SK-N-SH (cell line): ENCODE data around the gene CTBP2. TPM values are rescaled to one million over a fixed set of nuclear protein-coding genes. Genes with fewer than 3 reads are reported as not detected.
A peak's percentile ranks its signal among the peaks of the same experiment; 100 is the strongest.

Experiments used
- CTCF ChIA-PET: fragments of 300-600, 350-600 bp; formaldehyde crosslinking; extraction: SDS; loops from one replicate; lab custom pipeline; 2021; lab: Yijun Ruan, JAX
- POLR2A ChIA-PET: fragments of 350-600 bp; sonication (Branson Sonifier 250); formaldehyde crosslinking; extraction: SDS; loops from one replicate; lab custom pipeline; 2020; ENCODE audit warnings: antibody characterized with exemption, inconsistent platforms; lab: Yijun Ruan, JAX
- DNase-seq: peaks from one replicate; pipeline ENCODE4 v3.0.0; 2012
- H2AFZ ChIP-seq: fragments of 200-600 bp; sonication (generic); 2 replicates; pipeline ENCODE4 v1.8.1; 2016; ENCODE audit warnings: antibody characterized with exemption, mild to moderate bottlenecking, low read depth
- H3F3A ChIP-seq: fragments of 200-600 bp; sonication (generic); replicated peaks from 2 replicates; pipeline ENCODE3; 2016; ENCODE audit warnings: antibody characterized with exemption, mild to moderate bottlenecking; ENCODE audit not compliant: insufficient read depth
- H3K27ac ChIP-seq, 2 experiments: fragments of 200-500 bp in 1 of 2; fragments of 200-600 bp in 1 of 2; sonication (Bioruptor generic) in 1 of 2; sonication (generic), shearing (Covaris generic) in 1 of 2; 2 replicates each; pipeline versions ENCODE4 v1.5.1 to v1.6.1; 2014 to 2016; ENCODE audit warnings: low read depth in 2 of 2, inconsistent platforms in 1 of 2, low read length in 1 of 2, mild to moderate bottlenecking in 1 of 2, mixed read lengths in 1 of 2
- H3K27me3 ChIP-seq: fragments of 200-600 bp; sonication (generic), shearing (Covaris generic); 2 replicates; pipeline ENCODE4 v1.6.1; 2016; ENCODE audit warnings: mixed run types; ENCODE audit not compliant: insufficient read depth
- H3K36me3 ChIP-seq, 2 experiments: fragments of 200-500 bp in 1 of 2; fragments of 200-600 bp in 1 of 2; sonication (Bioruptor generic) in 1 of 2; sonication (generic) in 1 of 2; replicated peaks in 1 of 2; 2 replicates each; pipeline versions ENCODE3 to v1.5.1; 2014 to 2016; ENCODE audit warnings: low read length in 1 of 2, mild to moderate bottlenecking in 1 of 2; ENCODE audit not compliant: insufficient read depth in 2 of 2, control insufficient read depth in 1 of 2
- H3K4me1 ChIP-seq, 2 experiments: fragments of 200-500 bp in 1 of 2; fragments of 200-600 bp in 1 of 2; sonication (Bioruptor generic) in 1 of 2; sonication (generic), shearing (Covaris generic) in 1 of 2; 2 replicates each; pipeline versions ENCODE4 v1.5.1 to v1.6.1; 2014 to 2016; ENCODE audit warnings: low read depth in 1 of 2, low read length in 1 of 2, mixed run types in 1 of 2; ENCODE audit not compliant: insufficient read depth in 2 of 2, control insufficient read depth in 1 of 2
- H3K4me2 ChIP-seq: fragments of 200-600 bp; sonication (generic), shearing (Covaris generic); 2 replicates; pipeline ENCODE4 v1.6.1; 2017; ENCODE audit warnings: mixed run types
- H3K4me3 ChIP-seq, 2 experiments: fragments of 200-500 bp in 1 of 2; fragments of 200-600 bp in 1 of 2; sonication (Bioruptor generic) in 1 of 2; sonication (generic), shearing (Covaris generic) in 1 of 2; 2 replicates each; pipeline versions ENCODE4 v1.5.1 to v1.8.1; 2014 to 2016; ENCODE audit warnings: low read depth in 2 of 2, inconsistent platforms in 1 of 2, low read length in 1 of 2, mild to moderate bottlenecking in 1 of 2, mixed read lengths in 1 of 2, moderate library complexity in 1 of 2
- H3K79me2 ChIP-seq: fragments of 200-600 bp; sonication (generic); 2 replicates; pipeline ENCODE4 v1.8.1; 2017; ENCODE audit warnings: mild to moderate bottlenecking; ENCODE audit not compliant: insufficient read depth
- H3K9ac ChIP-seq: fragments of 200-600 bp; sonication (generic); 2 replicates; pipeline ENCODE4 v1.6.1; 2017; ENCODE audit warnings: mixed run types
- H3K9me2 ChIP-seq: fragments of 200-600 bp; sonication (generic); 2 replicates; pipeline ENCODE4 v1.6.1; 2017; ENCODE audit warnings: mixed run types
- H3K9me3 ChIP-seq: fragments of 200-600 bp; sonication (generic); 2 replicates; pipeline ENCODE4 v1.6.1; 2017; ENCODE audit warnings: mixed run types, mild to moderate bottlenecking, moderate library complexity
- H4K20me1 ChIP-seq: fragments of 200-600 bp; sonication (generic); 2 replicates; pipeline ENCODE4 v1.6.1; 2017; ENCODE audit warnings: mild to moderate bottlenecking, mixed run types; ENCODE audit not compliant: insufficient read depth
- CHD2 ChIP-seq: fragments of 150-350 bp; IDR thresholded peaks from 2 replicates; pipeline ENCODE4 v1.6.1; 2018; ENCODE audit warnings: low read length; ENCODE audit not compliant: partially characterized antibody
- ELF1 ChIP-seq: IDR thresholded peaks from 2 replicates; pipeline ENCODE4 v1.4.0; 2012
- FOSL2 ChIP-seq: IDR thresholded peaks from 2 replicates; pipeline ENCODE4 v1.4.0; 2012; ENCODE audit warnings: low read depth, mild to moderate bottlenecking, moderate library complexity, borderline replicate concordance
- FOXM1 ChIP-seq: IDR thresholded peaks from 2 replicates; pipeline ENCODE4 v1.4.0; 2012; ENCODE audit warnings: low read depth, mild to moderate bottlenecking
- GABPA ChIP-seq: IDR thresholded peaks from 2 replicates; pipeline ENCODE4 v1.4.0; 2012; ENCODE audit warnings: low read depth, mild to moderate bottlenecking
- GATA2 ChIP-seq: sonication (generic); formaldehyde crosslinking; IDR thresholded peaks from 2 replicates; pipeline ENCODE4 v1.5.0; 2020; ENCODE audit warnings: mild to moderate bottlenecking, missing genetic modification reagents
- JUND ChIP-seq: IDR thresholded peaks from 2 replicates; pipeline ENCODE4 v1.4.0; 2012
- MXI1 ChIP-seq: IDR thresholded peaks from 2 replicates; pipeline ENCODE4 v1.6.1; 2012; ENCODE audit warnings: mild to moderate bottlenecking, low read depth, low read length, improper control_type of control experiment
- NFIC ChIP-seq: IDR thresholded peaks from 2 replicates; pipeline ENCODE4 v1.4.0; 2012; ENCODE audit warnings: borderline replicate concordance
- SMC3 ChIP-seq: IDR thresholded peaks from 2 replicates; pipeline ENCODE4 v1.6.1; 2012; ENCODE audit warnings: low read depth, low read length, improper control_type of control experiment
- TAF1 ChIP-seq: IDR thresholded peaks from 2 replicates; pipeline ENCODE4 v1.6.1; 2012; ENCODE audit warnings: low read depth, mild to moderate bottlenecking, low read length, moderate library complexity, borderline replicate concordance
- TEAD4 ChIP-seq: IDR thresholded peaks from 2 replicates; pipeline ENCODE4 v1.4.0; 2012; ENCODE audit warnings: mild to moderate bottlenecking, borderline replicate concordance; ENCODE audit not compliant: insufficient read depth
- WGBS: methylation state at CpG from one replicate; pipeline ENCODE4 v1.1.6; 2017; ENCODE audit warnings: low lambda C conversion rate; 5-methylcytosine and 5-hydroxymethylcytosine counted together
- polyA plus RNA-seq, 3 experiments: library from polyadenylated mRNA; depleted of rRNA; stranded (reverse); fragments of >200 nt; gene quantifications; 2 replicates each; pipeline ENCODE4 v1.2.3, GENCODE V29; 2012
- TF ChIP-seq, protein P1 (sequence below): IDR thresholded peaks from 2 replicates; pipeline ENCODE4 v1.6.1; 2012; ENCODE audit warnings: mild to moderate bottlenecking, low read depth, low read length, moderate library complexity
- TF ChIP-seq, protein P2 (sequence below): IDR thresholded peaks from 2 replicates; pipeline ENCODE4; 2012
- TF ChIP-seq, protein P3 (sequence below): fragments of 200-600 bp; sonication (generic); IDR thresholded peaks from 2 replicates; pipeline ENCODE4 v1.6.1; 2017; ENCODE audit warnings: antibody characterized with exemption, mild to moderate bottlenecking, moderate library complexity

The CTBP2 gene
- polyA plus RNA-seq, 1 of the 3 experiments (the other 2 are of a cell fraction) = 69.7 TPM

DNA sequence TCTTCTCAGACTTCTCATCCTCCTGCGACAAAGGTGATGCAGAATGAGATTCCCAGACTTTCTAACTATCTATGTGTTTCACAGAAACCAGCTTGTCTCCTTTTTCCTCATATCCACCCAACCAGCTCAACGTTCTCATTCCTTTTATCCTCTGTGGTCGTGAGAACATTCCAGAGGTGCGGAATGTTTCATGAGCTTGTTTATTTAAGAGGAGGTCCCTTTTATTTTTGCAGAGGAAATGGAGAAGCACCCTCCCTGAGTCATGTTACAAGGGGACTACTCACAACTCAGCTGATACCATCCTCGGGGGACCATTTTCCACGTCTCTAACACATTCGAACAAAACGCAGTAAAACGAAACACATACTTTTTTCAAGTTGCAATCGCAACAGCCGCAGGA is 125.2 kb downstream of the CTBP2 start:
- Histone ChIP-seq H3K79me2 (peaks cover 91% of the 10 kb centered on the region), H3K27me3 (no peaks in the 10 kb centered on the region), H3F3A (peaks cover 20% of the 10 kb centered on the region), H3K4me3 (no peak overlapping the region), H3K9me3 (no peaks in the 10 kb centered on the region), H2AFZ (no peak overlapping the region), H3K4me2 (peak overlapping the region; percentile 54), H3K36me3 (peaks cover 0 to 16% of the 10 kb centered on the region in 2 experiments), H3K9me2 (no peaks in the 10 kb centered on the region), H3K4me1 (peaks cover 48 to 80% of the 10 kb centered on the region in 2 experiments), H4K20me1 (peaks cover 57% of the 10 kb centered on the region), H3K9ac (peak overlapping the region; percentile 48), H3K27ac (peak overlapping the region; percentile 87 to 88)
- ChIA-PET CTCF (interaction anchor here (0.9 to 7.9 kb wide), 8 partner anchors 9 to 506 kb away, joined by 3 to 70 read pairs (median 9); no protein-coding TSS in a partner anchor), POLR2A (interaction anchor here (1.0 to 1.4 kb wide), 2 partner anchors 9 to 20 kb away, joined by 3 to 4 read pairs; no protein-coding TSS in a partner anchor)
- 74% methylated on average over 11 of the region's 11 CpGs for WGBS
- no peak for DNase-seq
- no peak for TF ChIP-seq CHD2
- TF ChIP-seq FOXM1 = no peak
- TF ChIP-seq SMC3 = no peak
- TF ChIP-seq, protein P1, sequence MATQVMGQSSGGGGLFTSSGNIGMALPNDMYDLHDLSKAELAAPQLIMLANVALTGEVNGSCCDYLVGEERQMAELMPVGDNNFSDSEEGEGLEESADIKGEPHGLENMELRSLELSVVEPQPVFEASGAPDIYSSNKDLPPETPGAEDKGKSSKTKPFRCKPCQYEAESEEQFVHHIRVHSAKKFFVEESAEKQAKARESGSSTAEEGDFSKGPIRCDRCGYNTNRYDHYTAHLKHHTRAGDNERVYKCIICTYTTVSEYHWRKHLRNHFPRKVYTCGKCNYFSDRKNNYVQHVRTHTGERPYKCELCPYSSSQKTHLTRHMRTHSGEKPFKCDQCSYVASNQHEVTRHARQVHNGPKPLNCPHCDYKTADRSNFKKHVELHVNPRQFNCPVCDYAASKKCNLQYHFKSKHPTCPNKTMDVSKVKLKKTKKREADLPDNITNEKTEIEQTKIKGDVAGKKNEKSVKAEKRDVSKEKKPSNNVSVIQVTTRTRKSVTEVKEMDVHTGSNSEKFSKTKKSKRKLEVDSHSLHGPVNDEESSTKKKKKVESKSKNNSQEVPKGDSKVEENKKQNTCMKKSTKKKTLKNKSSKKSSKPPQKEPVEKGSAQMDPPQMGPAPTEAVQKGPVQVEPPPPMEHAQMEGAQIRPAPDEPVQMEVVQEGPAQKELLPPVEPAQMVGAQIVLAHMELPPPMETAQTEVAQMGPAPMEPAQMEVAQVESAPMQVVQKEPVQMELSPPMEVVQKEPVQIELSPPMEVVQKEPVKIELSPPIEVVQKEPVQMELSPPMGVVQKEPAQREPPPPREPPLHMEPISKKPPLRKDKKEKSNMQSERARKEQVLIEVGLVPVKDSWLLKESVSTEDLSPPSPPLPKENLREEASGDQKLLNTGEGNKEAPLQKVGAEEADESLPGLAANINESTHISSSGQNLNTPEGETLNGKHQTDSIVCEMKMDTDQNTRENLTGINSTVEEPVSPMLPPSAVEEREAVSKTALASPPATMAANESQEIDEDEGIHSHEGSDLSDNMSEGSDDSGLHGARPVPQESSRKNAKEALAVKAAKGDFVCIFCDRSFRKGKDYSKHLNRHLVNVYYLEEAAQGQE = no peak
- TF ChIP-seq GATA2 (CRISPR knock-in tag) = no peak; the same call in 1 of the 2 replicates
- TF ChIP-seq, protein P2, sequence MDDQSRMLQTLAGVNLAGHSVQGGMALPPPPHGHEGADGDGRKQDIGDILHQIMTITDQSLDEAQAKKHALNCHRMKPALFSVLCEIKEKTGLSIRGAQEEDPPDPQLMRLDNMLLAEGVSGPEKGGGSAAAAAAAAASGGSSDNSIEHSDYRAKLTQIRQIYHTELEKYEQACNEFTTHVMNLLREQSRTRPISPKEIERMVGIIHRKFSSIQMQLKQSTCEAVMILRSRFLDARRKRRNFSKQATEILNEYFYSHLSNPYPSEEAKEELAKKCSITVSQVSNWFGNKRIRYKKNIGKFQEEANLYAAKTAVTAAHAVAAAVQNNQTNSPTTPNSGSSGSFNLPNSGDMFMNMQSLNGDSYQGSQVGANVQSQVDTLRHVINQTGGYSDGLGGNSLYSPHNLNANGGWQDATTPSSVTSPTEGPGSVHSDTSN = no peak
- no peak for TF ChIP-seq TEAD4
- TF ChIP-seq JUND = peak; percentile 18; the same call in 1 of the 2 replicates
- TF ChIP-seq TAF1 = no peak
- TF ChIP-seq, protein P3, sequence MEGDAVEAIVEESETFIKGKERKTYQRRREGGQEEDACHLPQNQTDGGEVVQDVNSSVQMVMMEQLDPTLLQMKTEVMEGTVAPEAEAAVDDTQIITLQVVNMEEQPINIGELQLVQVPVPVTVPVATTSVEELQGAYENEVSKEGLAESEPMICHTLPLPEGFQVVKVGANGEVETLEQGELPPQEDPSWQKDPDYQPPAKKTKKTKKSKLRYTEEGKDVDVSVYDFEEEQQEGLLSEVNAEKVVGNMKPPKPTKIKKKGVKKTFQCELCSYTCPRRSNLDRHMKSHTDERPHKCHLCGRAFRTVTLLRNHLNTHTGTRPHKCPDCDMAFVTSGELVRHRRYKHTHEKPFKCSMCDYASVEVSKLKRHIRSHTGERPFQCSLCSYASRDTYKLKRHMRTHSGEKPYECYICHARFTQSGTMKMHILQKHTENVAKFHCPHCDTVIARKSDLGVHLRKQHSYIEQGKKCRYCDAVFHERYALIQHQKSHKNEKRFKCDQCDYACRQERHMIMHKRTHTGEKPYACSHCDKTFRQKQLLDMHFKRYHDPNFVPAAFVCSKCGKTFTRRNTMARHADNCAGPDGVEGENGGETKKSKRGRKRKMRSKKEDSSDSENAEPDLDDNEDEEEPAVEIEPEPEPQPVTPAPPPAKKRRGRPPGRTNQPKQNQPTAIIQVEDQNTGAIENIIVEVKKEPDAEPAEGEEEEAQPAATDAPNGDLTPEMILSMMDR = no peak
- TF ChIP-seq ELF1 = no peak
- TF ChIP-seq MXI1 = 0 out of 2 replicates have a peak, but pooled peaks have one; percentile 15
- TF ChIP-seq GABPA = no peak
- TF ChIP-seq NFIC = no peak
- peak; percentile 29; the same call in 1 of the 2 replicates for TF ChIP-seq FOSL2
